G401.6 (cell line): Measurements from ENCODE around the gene AFF3.
"Not testable (repeated sequence)": the region's sequence is repeated elsewhere in the genome, so short reads cannot be mapped to it uniquely, and the experiment has no call there.

Experiments
- FAIRE-seq: peaks from 2 replicates; lab custom pipeline; 2012; peaks lifted over from hg19 to GRCh38; lab: Jason Lieb, UNC

AFF3 gene

GRCh38 chr2:100142393-100142792 is at the start of gene AFF3:
TSS of gene AFF3 (minus strand) at chr2:100142590. CDS start at chr2:100104454, 38,136 bp downstream.
- no peak for FAIRE-seq

- no peak for FAIRE-seq
Measured at GRCh38 chr2:100189387-100189786, 47.0 kb upstream of the AFF3 start.

- FAIRE-seq = no peak
Measured at GRCh38 chr2:100188326-100188725, 45.9 kb upstream of the AFF3 start.

GRCh38 chr2:100186126-100186525 is 43.7 kb upstream of the AFF3 start:
- no peak for FAIRE-seq

- FAIRE-seq = no peak
Measured at GRCh38 chr2:100185516-100185915, 43.1 kb upstream of the AFF3 start.

- FAIRE-seq = no peak
Measured at GRCh38 chr2:100185105-100185504, 42.7 kb upstream of the AFF3 start.

GRCh38 chr2:100184055-100184737 is 41.8 kb upstream of the AFF3 start:
- FAIRE-seq = no peak

- no peak for FAIRE-seq
Measured at GRCh38 chr2:100182494-100183361, 40.3 kb upstream of the AFF3 start.

- FAIRE-seq = no peak
Measured at GRCh38 chr2:100180503-100180902, 38.1 kb upstream of the AFF3 start.

GRCh38 chr2:100179806-100180205 is 37.4 kb upstream of the AFF3 start:
- FAIRE-seq = no peak

- no peak for FAIRE-seq
Measured at GRCh38 chr2:100178864-100179263, 36.5 kb upstream of the AFF3 start.

GRCh38 chr2:100178085-100178788 is 35.8 kb upstream of the AFF3 start:
- no peak for FAIRE-seq

GRCh38 chr2:100176925-100177324 is 34.5 kb upstream of the AFF3 start:
- FAIRE-seq = no peak

- FAIRE-seq = no peak
Measured at GRCh38 chr2:100174026-100174431, 31.6 kb upstream of the AFF3 start.

GRCh38 chr2:100166701-100167100 is 24.3 kb upstream of the AFF3 start:
- FAIRE-seq = no peak

- FAIRE-seq = no peak
Measured at GRCh38 chr2:100163605-100164004, 21.2 kb upstream of the AFF3 start.

- no peak for FAIRE-seq
Measured at GRCh38 chr2:100161945-100162620, 19.7 kb upstream of the AFF3 start.

- no peak for FAIRE-seq
Measured at GRCh38 chr2:100160396-100160795, 18.0 kb upstream of the AFF3 start.

- FAIRE-seq = not testable (repeated sequence)
Measured at GRCh38 chr2:100151832-100152231, 9.4 kb upstream of the AFF3 start.

- no peak for FAIRE-seq
Measured at GRCh38 chr2:100151310-100151709, 8.9 kb upstream of the AFF3 start.

GRCh38 chr2:100148883-100149282 is 6.5 kb upstream of the AFF3 start:
- FAIRE-seq = no peak

GRCh38 chr2:100146657-100146960 is 4.2 kb upstream of the AFF3 start:
- FAIRE-seq = no peak
